ENCODE results near the gene PACS1.

The PACS1 gene

DNA sequence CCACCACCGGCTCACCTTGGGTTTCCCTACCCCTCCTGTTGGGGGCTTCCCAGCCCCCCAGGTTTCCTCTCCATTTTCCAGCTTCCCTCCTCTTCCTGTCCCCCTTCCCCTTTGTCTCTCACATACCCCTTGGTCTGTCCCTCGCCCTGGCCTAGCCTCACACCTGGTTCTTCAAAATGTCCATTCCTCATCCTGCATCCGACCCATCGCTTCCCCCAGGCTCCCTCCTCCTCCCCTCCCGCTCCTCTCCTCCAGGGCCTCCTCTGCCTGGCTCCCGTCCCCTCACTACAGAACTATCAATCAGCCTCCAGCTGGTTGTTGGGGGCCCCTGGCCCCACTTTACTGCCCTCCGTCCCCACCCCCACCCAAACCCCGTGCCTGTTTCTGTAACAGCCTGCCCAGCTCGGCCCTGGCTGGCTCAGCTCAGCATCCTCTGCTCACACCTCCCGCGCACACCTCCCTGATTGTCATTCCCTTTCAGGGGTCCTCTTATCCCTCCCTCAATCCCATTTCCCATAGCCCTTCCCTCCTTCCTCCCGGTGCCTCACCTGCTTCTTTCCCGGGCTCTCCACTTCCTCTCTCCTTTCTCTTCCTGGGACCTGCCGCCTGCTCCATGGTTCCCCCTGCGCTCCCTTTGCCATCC is 209.1 kb downstream of the PACS1 start:
- H3K4me3 ChIP-seq (ENCODE audit: low read depth, low read length), result no peak overlapping the region
- TF ChIP-seq CTCF (IDR thresholded peaks at IDR 0.05; ENCODE audit: low read depth, low read length), result no peak

GRCh38 chr11:66280428-66280827 is 210.4 kb downstream of the PACS1 start:
- no peak for TF ChIP-seq CTCF (IDR thresholded peaks at IDR 0.05; ENCODE audit: low read depth, low read length)
- no peak overlapping the region for H3K4me3 ChIP-seq (ENCODE audit: low read depth, low read length)

GRCh38 chr11:66281001-66281400 is 210.9 kb downstream of the PACS1 start:
- no peak overlapping the region for H3K4me3 ChIP-seq (ENCODE audit: low read depth, low read length)
- no peak for TF ChIP-seq CTCF (IDR thresholded peaks at IDR 0.05; ENCODE audit: low read depth, low read length)

GRCh38 chr11:66281776-66282467 is 211.8 kb downstream of the PACS1 start:
- TF ChIP-seq CTCF (IDR thresholded peaks at IDR 0.05; ENCODE audit: low read depth, low read length), result no peak
- H3K4me3 ChIP-seq (ENCODE audit: low read depth, low read length), result no peak overlapping the region

DNA sequence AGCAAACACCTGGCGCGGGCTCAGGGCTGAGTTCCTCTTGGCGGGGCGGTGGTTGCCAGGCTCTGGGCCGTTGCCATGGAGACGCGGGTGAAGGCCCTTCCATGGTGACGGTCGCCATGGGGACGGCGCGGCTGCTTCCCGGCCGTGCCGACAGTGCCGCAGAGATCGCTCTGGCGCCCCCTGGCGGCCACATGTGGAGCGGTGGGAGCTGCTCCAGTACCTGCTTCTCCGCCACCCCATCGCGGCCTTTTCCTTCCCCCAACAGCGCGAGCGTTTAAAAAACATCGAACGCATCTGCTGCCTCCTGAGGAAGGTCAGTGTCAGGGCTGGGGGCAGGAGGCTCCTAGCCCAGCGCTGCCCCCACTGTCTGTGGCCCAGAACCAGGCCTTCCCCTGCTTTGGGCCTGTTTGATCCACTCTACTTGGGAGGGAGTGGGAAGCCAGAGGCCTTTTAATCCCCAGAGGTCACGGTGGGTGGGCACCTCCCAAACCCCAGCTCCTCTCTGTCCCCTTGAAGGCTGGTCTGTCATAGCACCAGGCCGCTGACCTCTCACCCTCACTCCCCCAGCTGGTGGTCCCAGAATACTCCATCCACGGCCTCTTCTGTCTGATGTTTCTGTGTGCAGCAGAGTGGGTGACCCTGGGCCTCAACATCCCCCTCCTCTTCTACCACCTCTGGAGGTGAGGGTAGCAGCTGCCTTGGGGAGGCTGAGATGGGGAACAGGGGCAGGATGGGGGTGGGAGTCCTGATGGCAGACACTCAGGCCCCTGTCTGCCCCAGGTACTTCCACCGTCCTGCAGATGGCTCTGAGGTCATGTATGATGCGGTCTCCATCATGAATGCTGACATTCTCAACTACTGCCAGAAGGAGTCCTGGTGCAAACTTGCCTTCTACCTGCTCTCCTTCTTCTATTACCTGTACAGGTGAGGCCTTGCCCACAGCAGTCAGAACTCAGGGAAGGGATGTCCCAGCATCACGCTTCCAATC is 212.7 kb downstream of the PACS1 start:
- no peak overlapping the region for H3K4me3 ChIP-seq (ENCODE audit: low read depth, low read length)
- TF ChIP-seq CTCF (IDR thresholded peaks at IDR 0.05; ENCODE audit: low read depth, low read length), result peak; percentile 77

GRCh38 chr11:66283461-66284105 is 213.5 kb downstream of the PACS1 start:
- TF ChIP-seq CTCF (IDR thresholded peaks at IDR 0.05; ENCODE audit: low read depth, low read length), result no peak
- H3K4me3 ChIP-seq (ENCODE audit: low read depth, low read length), result no peak overlapping the region
